GM20000 (cell line): ENCODE results near the gene ST6GALNAC3.

ENCODE experiments used
- DNase-seq: peaks from one replicate; pipeline ENCODE4 v3.0.0; 2012; ENCODE audit warnings: low spot score
- CTCF ChIP-seq: IDR thresholded peaks from 2 replicates; pipeline ENCODE4 v1.5.1; 2012; ENCODE audit warnings: mild to moderate bottlenecking, control low read depth; ENCODE audit errors: extremely low read depth, missing control alignments

Gene ST6GALNAC3

GRCh38 chr1:76073481-76073880, 1.1 kb upstream of the ST6GALNAC3 start:
- no peak for TF ChIP-seq CTCF
- no peak for DNase-seq

- no peak for DNase-seq
- TF ChIP-seq CTCF = no peak
Observed at GRCh38 chr1:76075188-76075489, 593 bp downstream of the ST6GALNAC3 start.

- TF ChIP-seq CTCF = no peak
- DNase-seq = no peak
Observed at GRCh38 chr1:76075877-76076276, 1.3 kb downstream of the ST6GALNAC3 start.

GRCh38 chr1:76079475-76080227, 5.1 kb downstream of the ST6GALNAC3 start:
- no peak for DNase-seq
- TF ChIP-seq CTCF = no peak

- DNase-seq = no peak
- TF ChIP-seq CTCF = no peak
Observed at GRCh38 chr1:76080552-76081079, 6.1 kb downstream of the ST6GALNAC3 start.

GRCh38 chr1:76082062-76082461, 7.5 kb downstream of the ST6GALNAC3 start:
- no peak for TF ChIP-seq CTCF
- no peak for DNase-seq

- no peak for TF ChIP-seq CTCF
- no peak for DNase-seq
Observed at GRCh38 chr1:76083189-76083588, 8.6 kb downstream of the ST6GALNAC3 start.
